Urinary bladder (tissue), 4 donors: Measurements from ENCODE around the gene KIDINS220. TPM values are rescaled to one million over a fixed set of nuclear protein-coding genes. Genes with fewer than 3 reads are reported as not detected.

Source experiments
- DNase-seq: peaks from one replicate; pipeline ENCODE4 v3.0.0-alpha.2; 2015; ENCODE audit errors: extremely low spot score
- H3K27ac ChIP-seq: one replicate; pipeline ENCODE4 v1.5.1; 2013; ENCODE audit warnings: low read depth, mild to moderate bottlenecking, moderate library complexity
- H3K36me3 ChIP-seq: one replicate; pipeline ENCODE4 v1.6.1; 2013; ENCODE audit warnings: mild to moderate bottlenecking, moderate library complexity; ENCODE audit not compliant: insufficient read depth
- H3K4me1 ChIP-seq: one replicate; pipeline ENCODE4 v1.6.1; 2013; ENCODE audit warnings: mild to moderate bottlenecking, moderate library complexity; ENCODE audit not compliant: insufficient read depth
- H3K4me3 ChIP-seq: one replicate; pipeline ENCODE4 v1.5.1; 2013; ENCODE audit warnings: low read depth, low read length
- WGBS: extraction: QIAGEN DNeasy Blood & Tissue Kit; methylation state at CpG from one replicate; pipeline ENCODE4 v1.1.7; 2013; 5-methylcytosine and 5-hydroxymethylcytosine counted together
- polyA plus RNA-seq: library from polyadenylated mRNA; stranded (reverse); fragments of 200-250 nt; gene quantifications from one replicate; pipeline ENCODE4 v1.2.3, GENCODE V29; 2013
- total RNA-seq: library from RNA; depleted of rRNA; stranded (reverse); fragments of >200 nt; gene quantifications from one replicate; pipeline ENCODE4 v1.2.3, GENCODE V29; 2014
- donor health status: healthy with polysubstance abuse.
- donor health status: healthy.

The KIDINS220 gene
- total and polyA plus RNA-seq, 2 donors = 34.5 to 157 TPM

DNA sequence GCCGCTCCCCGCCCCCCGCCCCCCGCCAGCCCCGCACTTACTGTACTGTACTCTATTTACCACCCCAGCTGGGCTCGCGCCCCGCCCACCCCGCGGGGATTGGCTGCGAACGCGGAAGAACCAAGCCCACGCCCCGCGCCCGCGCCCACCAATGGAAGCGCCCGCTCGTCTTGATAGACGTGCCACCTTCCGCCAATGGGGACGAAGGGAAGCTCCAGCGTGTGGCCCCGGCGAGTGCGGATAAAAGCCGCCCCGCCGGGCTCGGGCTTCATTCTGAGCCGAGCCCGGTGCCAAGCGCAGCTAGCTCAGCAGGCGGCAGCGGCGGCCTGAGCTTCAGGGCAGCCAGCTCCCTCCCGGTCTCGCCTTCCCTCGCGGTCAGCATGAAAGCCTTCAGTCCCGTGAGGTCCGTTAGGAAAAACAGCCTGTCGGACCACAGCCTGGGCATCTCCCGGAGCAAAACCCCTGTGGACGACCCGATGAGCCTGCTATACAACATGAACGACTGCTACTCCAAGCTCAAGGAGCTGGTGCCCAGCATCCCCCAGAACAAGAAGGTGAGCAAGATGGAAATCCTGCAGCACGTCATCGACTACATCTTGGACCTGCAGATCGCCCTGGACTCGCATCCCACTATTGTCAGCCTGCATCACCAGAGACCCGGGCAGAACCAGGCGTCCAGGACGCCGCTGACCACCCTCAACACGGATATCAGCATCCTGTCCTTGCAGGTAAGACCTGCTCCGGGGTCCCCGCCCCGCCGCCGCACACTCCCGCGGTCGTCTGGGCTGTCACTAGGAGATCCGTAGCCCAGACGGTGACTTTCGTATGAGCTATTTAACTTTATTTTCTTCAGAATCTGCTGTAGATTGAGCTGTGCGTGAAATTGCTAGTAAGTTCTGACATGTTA, 155.4 kb downstream of the KIDINS220 start, which contains the start of gene ID2:
TSS of gene ID2 (plus strand) at position 271 of the 907 bp plus-strand sequence. CDS start at position 381, 110 bp downstream.
- peak within 1 kb of the TSS; percentile 88 for H3K27ac ChIP-seq
- under 1% methylated on average over 65 of the region's 70 CpGs for WGBS
- peak within 1 kb of the TSS; percentile 86 for H3K4me3 ChIP-seq
- DNase-seq = peak; percentile 95
- peaks cover 2% of the 10 kb centered on the region for H3K4me1 ChIP-seq
- H3K36me3 ChIP-seq = no peaks in the 10 kb centered on the region

DNA sequence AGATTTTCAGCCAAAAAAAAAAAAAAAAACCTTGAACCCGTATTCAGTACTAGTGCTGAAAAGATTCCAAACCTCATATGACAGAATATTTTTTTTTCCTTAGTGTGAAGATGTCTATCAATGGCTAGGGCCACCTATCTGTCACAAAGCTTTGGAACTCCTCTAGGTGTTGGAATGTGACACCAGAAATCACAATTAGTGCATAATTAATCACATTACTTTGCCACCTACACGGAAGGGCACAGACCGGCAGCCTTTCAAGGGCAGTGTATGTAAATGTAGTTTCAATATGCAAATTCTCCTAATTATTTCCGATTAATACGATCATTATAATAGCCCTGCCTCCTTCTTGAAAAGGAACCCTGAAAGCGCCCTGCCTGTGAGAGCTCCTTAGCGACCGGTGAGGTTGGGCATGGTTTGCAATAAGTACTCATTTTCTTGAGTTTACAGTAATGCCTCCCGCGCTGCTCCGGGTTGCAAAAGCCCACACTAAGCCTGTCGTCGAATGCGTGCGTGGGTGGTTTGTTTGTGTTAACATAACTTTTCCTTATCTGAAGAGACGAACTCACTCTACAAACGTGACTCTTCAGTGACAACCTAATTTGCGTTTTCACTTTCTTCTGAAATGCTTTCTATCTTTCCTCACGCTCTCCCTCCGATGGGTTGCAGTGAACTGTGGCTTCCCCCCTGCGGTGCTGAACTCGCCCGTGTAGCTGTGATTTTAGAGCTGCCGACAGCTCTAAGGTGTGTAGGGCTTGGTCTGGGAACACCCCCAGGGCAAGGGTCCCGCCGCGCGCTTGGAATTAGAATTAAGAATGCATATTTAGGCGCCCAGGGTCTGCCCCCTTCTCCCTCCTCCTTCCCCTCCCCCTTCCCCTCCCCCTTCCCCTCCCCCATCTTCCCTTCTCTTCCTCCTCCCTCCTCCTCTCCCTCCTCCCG, 156.3 kb downstream of the KIDINS220 start:
- Histone ChIP-seq H3K36me3 (no peaks in the 10 kb centered on the region), H3K4me3 (peak overlapping the region; percentile 53), H3K4me1 (peaks cover 2% of the 10 kb centered on the region), H3K27ac (peak overlapping the region; percentile 72)
- WGBS = 1% methylated on average over 29 of the region's 30 CpGs
- peak; percentile 70 for DNase-seq

DNA sequence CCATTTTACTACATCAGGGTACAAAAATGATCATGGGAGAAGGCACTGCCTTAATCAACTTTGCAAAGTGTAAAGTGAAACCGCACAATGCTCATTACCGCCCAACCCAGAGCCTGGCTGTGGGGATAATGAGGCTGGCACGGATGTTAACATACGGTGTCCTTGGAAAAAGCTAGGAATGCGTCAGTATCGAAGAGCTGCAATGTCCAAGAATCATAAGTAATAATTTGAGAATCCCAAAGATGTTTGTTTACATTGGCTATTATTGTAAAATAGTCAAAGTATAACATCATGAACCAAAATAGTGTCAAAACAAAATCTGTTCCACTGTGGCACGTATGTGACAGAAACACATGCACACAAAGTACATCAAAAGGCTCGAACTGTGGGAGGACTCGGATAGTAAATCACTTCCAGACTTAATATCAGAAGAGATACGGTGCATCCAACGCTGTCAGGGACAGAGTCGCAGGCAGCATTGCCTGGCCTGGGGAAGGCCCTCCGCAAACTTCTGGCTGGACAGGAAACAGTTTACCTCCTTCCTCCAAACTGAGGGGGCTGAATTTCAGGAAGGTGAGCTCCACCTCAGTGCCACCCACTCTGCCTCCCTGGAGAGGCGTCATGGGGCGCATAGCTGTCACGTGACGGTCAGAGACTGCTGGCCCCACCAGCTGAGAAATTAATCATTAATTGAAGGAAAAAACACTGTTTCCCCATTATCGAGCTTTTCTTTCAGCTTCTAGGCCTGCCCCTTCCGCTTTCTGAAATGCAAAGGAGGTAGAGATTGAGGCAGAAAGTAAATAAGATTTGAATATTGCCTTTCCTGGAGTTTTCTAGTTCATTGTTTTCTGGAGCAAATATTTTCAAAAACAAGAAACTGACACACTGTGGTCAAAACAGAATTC, 157.3 kb downstream of the KIDINS220 start:
- Histone ChIP-seq H3K27ac (peak overlapping the region; percentile 99), H3K4me3 (peak overlapping the region; percentile 61), H3K36me3 (no peaks in the 10 kb centered on the region), H3K4me1 (no peaks in the 10 kb centered on the region)
- 18% methylated on average over 19 of the region's 19 CpGs for WGBS
- DNase-seq = peak; percentile 71

DNA sequence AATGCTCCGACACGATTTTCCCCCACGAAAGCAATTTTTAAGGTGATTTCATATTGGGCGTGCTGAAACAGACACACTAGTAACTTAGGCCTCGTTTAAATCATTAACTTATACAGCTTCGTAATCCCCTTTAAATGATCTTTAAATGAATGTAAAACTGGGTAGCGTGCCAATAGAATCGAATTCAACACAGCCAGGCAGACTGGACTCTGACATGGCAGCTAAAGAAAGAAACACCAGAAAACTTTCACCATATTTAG, 157.9 kb downstream of the KIDINS220 start:
- WGBS = 11% methylated on average over 8 of the region's 8 CpGs
- Histone ChIP-seq H3K27ac (peak overlapping the region; percentile 99), H3K36me3 (no peaks in the 10 kb centered on the region), H3K4me1 (no peaks in the 10 kb centered on the region), H3K4me3 (peak overlapping the region; percentile 61)
- DNase-seq = peak; percentile 31

Other genes starting within 250 kb of the KIDINS220 start
- 238 TPM for gene ID2, start 155.6 kb downstream of the KIDINS220 start, total RNA-seq
- 191 TPM for gene ID2, start 155.6 kb downstream of the KIDINS220 start, polyA plus RNA-seq
- gene MBOAT2, start 166.1 kb upstream of the KIDINS220 start, total RNA-seq = 58.4 TPM
- 9.4 TPM for gene MBOAT2, start 166.1 kb upstream of the KIDINS220 start, polyA plus RNA-seq